ENCODE data around the gene PALLD. TPM values are rescaled to one million over a fixed set of nuclear protein-coding genes. Genes with fewer than 3 reads are reported as not detected.
"Not testable (repeated sequence)": the region's sequence is repeated elsewhere in the genome, so short reads cannot be mapped to it uniquely, and the experiment has no call there.

The PALLD gene
- total RNA-seq, 1 donor from 2014 or later = 15.3 TPM

DNA sequence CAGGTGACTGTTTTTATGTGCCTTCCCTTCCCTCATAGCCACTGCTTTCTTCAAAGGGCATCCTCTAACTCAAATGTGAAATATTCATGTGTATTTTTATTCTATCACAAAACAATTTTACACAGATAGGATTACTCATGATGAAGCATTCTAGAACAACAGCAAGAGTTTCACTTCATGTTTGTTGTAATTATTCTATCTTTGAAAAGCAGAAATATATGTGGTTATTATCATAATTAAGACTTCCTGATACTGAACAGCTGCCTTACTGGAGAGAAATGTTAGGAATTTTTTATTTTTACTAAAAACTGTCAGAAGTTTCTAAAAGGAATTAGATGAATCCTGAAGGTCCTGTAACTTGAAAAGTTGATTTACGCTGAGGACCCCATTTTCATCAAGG is 229.1 kb downstream of the PALLD start:
- DNase-seq (ENCODE audit: low read depth in 2 of 2) = no peak

DNA sequence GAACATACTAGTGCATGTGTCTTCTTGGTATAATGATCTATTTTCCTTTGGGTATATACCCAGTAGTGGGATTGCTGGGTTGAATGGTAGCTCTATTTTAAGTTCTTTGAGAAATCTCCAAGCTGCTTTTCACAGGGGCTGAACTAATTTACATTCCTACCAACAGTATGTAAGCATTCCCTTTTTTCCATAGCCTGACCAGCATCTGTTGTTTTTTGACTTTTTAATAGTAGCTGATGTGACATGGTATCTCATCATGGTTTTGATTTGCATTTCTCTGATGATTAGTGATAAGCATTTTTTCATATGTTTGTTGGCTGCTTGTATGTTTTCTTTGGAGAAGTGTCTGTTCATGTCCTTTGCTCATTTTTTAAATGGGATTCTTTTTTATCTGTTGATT is 230.3 kb downstream of the PALLD start:
- not testable (repeated sequence) for DNase-seq (ENCODE audit: low read depth in 2 of 2)

DNA sequence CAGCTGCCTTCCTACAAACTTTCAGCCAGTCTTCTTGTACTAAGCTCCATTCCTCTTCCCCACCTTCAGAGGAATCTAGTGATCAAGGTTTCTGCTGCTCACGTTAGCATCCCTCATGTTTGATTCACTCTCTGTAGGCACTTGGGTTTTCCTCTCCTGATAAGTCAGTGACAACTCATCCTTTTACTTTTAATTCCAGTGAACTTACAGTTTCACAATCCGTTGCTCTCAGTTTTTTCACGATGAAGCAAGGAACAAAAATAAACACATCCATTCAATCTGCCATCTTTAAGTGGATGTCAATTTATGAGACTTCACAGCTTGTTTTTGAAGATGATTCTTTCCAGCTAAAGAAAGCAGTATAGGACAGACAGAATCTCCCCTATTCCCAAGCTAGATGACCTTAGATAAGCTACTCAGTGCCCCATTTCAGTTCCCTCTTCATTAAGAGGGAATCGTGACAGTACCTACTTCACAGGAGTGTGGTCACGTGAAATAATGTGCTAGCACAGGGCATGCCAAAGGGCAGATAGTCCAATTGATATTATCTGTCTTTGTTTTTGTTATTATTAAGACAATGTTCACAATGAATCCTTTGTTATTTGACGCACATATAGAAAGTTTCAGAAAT is 234.3 kb downstream of the PALLD start:
- no peak for DNase-seq (ENCODE audit: low read depth in 2 of 2)

DNA sequence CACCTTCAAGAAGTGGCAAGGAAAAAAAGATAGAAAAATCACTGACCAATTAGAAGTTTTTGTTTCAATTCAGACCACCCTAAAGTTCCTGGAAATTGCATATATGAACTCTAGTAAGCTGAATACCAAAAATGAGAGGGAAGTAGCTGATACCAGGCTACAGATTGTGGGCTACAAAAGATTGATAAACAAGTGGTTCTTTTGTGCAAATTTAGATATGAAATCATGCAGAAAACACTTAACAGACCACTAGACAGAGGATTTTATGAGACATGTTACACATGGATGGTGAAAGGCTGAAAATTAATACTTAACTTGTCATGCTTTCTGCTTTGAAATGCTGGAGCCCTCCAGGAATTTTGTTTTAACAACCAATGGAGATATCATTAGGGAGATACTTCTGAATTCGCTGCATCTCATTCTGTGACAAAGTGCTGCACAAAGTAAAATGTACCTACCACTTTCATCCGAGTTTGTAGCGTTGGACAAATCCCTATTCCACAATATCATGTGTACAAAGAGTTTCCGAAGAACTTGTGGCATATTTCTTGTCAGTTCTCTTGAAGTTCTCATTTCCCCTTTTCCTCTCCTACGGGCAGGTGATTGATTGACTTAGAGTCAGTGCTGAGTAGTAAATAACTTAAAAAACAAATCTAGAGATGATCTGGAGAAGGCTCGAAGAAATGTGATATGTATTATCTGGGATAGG is 235.0 kb downstream of the PALLD start:
- no peak for DNase-seq (ENCODE audit: low read depth in 2 of 2)

DNA sequence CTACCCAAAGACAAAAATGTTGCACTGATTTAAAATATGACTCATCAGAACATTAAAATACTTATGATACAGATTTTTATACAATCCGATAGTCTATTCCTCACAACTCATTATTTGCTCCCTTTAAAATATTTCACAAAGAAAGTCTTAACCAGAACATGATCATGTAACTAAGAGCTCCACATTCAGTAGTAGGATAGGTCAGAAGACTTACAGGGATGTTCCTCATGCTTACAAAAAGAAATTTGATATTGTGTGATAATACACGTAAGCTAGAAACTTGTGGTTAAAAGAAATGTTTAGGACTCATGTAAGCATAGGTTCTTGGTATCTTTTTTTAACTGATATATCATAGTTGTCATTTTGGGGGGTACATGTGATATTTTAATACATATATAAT is 235.9 kb downstream of the PALLD start:
- DNase-seq (ENCODE audit: low read depth in 2 of 2) = no peak

DNA sequence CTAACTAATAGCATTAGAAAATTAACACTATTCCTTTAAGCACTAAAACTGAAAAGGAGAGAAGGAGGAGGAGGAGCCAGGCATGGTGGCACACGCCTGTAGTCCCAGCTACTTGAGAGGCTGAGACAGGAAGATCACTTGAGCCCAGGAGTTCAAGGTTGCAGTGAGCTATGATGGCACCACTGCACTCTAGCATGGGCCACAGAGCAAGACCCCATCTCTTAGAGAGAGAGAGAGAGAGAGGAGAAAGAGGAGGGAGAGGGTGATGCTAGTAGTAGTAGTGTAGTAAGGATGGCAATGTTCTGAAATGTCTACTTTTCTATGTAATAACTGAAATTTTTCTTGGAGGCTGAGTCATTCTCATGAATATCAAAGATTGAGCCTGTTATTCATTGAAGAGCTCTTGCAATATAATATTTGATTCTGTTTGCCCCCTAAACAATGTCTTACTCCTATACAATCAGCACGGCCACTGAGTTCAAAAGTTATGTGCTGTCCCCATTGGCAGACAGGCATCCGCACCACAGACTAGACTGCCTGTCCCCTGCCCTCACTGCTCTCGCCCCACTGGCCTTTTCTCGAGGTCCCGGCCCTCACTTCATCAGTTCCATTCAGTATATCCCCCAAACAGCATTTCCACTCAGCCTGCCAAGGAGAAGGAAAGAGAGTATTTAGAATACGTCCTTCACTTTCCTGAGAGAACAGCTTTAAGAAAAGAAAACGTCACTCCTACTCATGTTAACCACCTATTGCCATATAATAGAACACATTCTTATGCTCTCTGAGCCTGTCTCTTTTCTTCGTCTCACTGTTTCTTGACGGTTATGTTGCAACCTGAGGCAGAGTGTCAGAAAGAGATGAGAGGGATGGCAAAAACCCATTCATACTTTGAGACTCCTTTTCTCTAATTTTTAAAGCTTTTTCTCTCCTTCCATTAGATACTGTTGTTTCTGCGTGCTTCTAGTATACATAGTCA is 238.1 kb downstream of the PALLD start:
- DNase-seq (ENCODE audit: low read depth in 2 of 2) = no peak

DNA sequence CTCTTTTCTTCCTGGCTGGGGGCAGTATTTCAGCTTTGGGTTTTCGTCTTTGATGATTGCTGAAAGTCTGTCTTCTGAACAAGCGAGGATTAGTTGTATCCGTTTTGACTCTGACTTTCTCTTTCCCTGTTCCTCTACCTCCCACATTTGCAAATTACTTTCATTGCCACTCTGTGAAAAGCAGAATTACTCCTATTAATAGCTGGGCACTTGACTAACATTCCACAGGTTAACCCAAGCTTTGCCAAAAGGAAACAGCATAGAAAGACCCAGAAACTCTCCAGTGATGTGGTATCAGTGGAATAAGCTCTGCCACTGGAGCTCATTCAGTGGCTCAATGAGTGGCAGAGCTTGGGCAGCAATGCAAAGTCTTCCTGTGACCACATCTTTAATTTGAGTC is 238.9 kb downstream of the PALLD start:
- DNase-seq (ENCODE audit: low read depth in 2 of 2) = no peak

DNA sequence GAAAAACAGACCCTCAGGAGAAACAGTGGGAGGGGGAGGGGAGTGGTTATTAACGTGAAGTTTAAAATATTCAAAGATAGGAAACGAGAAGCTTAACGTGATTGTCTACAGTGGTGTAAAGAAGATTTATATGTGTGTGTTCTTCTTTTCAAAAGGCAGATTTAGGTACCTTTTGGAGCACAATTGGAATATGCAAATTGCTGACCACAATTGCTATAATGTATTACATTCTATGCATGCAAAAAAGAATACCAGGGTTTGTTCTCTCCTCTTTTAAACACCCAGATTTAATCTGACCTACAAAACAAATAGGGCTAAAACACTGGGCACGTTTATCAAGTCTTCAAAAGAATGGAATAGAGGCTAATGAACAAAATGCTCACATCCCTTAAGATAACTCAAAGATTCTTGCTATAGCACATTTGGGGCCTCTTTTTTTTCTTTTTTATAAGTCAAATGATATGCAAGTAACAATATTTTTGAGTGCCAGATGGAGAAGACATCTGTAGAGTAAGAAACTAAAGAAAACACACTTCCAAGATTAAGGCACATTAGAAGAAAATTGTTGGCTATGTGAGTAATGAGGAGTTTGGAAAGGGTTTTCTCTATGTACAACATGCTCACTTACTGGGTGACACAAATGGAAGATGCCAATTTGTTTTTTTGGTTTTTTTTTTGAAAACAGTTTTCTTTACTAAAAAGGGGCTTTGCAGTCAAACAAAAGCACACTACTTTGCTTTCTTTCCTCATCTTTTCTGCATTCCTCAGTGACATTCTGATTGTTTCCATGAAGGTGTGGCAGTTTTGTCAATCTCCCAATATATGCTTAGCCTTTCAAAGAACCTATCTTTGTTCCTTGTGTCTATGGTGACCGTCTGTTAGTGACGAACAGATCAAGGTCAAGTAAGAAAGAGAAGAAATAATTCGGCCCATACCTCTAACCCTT is 240.3 kb downstream of the PALLD start:
- no peak for DNase-seq (ENCODE audit: low read depth in 2 of 2)

DNA sequence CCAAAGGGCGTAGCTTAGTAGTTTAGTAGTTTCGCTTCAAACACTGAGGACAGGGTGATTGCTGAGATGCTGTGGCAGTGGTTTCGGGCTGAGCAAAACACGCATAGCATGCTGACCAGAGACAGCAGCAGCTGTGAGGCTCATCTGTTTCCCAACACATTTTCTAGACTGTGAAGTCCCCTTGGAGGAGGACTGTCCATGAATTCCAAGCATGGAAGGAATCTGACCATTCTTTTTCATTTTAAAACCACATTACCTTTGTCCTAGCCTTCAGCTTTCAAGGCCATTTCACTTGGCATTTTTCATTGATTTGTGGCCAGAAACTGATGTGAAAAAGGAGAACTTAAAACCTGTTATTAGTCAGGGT is 240.9 kb downstream of the PALLD start:
- no peak for DNase-seq (ENCODE audit: low read depth in 2 of 2)

DNA sequence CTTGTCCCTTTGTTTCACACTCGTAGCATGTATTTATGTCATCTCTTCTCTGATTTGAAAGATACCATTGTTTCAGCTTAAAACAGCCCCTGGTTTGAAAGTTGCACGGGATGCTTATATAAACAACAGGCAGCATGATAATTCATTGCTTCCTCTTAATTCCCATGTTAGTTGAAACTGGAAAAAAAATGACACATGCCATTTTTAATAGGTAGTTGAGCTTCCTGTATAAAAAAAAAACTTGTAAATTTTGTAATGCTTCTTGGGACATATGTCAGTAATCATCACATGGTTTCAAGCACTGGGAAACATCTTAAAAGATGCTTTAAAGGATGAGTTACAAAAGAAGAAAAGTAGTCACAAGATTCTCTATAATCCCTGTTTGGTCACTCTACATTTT is 243.0 kb downstream of the PALLD start:
- peak; percentile 55 to 68 for DNase-seq (ENCODE audit: low read depth in 2 of 2)

DNA sequence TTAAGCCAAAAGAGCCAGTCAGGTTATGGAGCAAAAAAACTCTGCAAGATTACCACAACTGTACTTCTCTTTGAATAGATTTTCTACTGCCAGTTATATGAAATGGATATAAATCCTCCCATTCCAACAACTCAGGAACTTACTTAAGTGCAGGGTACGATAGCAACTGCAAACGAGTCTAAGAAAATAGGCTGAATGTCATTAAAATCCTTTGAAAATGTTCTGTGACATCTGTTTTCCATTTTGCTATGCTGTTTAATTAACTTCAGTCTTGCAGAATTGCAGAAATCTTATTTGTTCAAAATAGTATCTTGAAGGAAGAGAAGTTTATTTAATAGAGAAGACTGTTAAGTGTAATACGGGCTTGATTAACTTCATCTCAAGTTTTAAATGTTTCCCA is 243.8 kb downstream of the PALLD start:
- DNase-seq (ENCODE audit: low read depth in 2 of 2) = no peak

DNA sequence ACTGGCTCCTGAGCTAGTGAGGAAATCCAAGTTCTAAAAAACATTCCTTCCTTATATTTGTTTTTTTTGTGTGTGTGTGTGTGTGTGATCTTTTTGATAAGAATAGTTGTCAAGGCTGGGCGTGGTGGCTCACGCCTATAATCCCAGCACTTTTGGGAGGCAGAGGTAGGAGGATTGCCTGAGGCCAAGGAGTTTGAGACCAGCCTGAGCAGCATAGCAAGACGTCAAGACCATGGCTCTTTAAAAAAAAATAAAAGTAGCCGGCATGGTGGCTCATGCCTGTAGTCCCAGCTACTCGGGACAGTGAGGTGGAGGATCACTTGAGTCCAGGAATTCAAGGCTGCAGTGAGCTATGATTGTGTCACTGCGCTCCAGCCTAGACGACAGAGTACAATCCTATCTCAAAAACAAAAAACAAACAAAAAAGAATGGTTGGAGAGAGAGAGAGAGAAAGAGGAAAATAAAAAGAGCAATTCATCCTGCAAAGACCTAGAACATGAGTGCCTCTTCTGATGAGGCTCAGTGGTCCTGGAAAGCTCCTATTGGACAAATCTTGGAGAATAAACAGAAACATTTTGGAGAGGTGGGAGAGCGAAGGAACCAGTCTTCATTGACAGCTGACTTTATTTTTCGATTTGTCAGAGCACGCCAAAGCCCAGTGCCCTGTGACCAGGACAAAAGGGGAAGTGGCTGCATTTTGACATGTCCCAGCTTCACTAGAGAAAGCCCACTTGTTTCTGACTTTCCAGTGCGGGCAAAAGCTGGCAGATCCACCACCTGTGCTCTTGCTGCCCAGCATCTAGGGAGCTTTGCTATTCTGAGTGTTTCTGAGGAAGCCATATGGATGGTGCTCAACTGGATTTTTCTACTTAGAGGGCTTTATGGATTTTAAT is 244.7 kb downstream of the PALLD start:
- no peak for DNase-seq (ENCODE audit: low read depth in 2 of 2)

DNA sequence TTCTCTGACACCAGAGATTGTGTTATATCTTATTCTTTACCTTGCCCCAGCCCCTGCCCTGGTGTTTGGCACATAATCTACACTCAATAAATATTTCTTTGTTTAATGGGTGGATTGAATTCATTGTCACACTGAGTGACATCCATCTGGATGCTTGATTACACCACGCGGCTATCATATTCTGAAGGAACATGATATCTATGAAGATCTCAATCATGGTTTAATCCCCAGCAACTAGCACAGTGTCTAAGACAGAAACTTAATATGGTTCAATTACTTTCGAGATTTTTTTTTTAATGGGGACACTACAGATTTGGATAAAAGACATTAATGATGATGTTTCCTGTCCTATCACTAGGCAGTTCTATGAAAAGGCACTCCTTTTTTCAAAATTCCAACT is 246.3 kb downstream of the PALLD start:
- no peak for DNase-seq (ENCODE audit: low read depth in 2 of 2)

DNA sequence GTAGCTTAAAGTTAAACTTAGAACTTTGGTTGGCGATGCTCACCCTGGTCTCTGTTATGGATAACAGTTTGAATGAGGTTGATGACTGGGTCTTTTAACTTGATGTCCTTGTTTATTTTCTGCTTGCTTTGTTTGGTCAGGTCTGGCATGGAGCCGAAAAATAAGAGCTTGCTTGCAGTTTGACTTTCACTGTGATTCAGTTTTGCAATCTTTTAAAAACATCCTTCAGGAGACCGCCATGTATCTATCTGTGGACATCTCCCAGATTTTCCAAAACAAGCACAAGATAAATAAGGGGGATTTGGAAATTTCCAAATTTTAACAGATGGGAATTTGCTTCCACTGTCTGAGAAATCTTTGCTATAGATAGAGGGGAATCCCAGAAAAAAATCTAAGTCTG is 246.7 kb downstream of the PALLD start:
- DNase-seq (ENCODE audit: low read depth in 2 of 2) = peak in 1 of 2 donors; percentile 58

DNA sequence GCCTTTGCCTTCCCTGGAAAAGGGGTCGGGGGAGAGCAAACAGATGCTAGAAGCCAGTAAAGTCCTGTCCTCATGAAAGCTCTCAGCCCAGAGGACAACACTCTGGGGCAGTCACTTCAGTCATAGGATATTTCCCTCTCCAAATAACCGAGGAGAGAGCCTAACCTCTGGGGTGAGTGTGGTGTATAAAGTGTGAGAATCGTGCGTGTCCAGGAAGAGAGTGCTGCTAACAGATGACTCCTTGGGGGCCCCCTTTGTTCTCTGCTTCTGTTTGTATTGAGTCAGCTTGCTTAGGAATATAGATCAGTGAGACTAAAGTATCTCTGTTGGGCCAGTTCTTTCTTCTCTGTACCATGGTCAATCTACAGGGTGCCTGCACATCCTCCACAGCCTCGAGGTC is 247.2 kb downstream of the PALLD start:
- DNase-seq (ENCODE audit: low read depth in 2 of 2) = peak in 1 of 2 donors; percentile 80

DNA sequence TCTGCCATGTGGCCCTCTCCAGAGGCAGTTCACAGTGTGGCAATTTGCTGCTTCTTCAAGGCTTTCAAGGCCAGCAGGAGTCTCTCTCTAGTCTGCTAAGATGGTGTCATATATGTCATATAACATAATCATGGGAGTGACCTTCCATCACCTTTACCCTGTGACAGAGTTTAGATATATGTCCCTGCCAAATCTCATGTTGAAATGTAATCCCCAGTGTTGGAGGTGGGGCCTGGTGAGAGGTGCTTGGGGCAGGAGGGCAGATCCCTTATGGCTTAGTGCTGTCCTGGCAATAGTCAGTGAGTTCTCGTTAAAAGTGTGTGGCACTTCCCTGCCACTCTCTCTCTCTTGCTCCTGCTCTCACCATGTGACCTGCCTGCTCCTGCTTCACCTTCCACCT is 252.0 kb downstream of the PALLD start:
- no peak for DNase-seq (ENCODE audit: low read depth in 2 of 2)

DNA sequence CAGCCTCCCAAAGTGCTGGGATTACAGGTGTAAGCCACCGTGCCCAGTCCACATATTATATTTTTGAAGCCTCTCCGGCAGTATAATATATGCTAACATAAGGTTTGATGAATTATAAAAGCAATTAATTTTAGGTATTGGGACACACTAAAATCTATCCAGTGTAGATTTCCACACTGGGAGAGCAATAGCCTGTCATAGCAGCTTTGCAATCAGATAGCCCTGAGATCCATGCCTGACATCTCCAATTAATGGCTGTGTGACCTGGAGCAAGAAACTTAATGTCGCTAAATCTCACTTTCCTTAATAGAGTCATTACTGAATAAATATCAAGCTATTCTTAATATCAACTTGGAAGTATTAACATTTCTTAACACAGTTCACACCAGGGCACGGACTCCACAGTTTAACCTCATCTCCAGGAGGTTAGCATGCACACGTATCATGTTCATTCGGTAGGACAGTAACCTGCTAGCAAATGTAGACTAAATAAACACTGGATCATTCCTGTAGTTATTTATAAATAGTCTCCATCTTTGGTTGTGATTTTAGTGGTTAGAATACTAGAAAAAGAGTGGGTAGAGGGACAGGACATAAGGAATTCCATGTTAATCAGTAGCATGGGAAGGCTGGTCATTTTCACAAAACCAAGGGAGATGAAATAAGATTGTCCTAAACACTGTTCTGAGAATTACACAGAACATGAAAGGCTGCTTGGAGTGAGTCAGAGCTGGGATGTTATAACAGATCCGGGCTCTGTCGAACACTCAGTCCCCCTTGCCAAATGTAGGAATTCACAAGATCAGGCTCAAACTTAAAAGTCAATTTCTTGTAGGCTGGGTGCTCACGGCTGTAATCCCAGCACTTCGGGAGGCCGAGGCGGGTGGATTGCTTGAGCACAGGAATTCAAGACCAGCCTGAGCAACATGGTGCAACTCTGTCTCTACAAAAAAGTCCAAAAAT is 254.7 kb downstream of the PALLD start:
- DNase-seq (ENCODE audit: low read depth in 2 of 2) = no peak

DNA sequence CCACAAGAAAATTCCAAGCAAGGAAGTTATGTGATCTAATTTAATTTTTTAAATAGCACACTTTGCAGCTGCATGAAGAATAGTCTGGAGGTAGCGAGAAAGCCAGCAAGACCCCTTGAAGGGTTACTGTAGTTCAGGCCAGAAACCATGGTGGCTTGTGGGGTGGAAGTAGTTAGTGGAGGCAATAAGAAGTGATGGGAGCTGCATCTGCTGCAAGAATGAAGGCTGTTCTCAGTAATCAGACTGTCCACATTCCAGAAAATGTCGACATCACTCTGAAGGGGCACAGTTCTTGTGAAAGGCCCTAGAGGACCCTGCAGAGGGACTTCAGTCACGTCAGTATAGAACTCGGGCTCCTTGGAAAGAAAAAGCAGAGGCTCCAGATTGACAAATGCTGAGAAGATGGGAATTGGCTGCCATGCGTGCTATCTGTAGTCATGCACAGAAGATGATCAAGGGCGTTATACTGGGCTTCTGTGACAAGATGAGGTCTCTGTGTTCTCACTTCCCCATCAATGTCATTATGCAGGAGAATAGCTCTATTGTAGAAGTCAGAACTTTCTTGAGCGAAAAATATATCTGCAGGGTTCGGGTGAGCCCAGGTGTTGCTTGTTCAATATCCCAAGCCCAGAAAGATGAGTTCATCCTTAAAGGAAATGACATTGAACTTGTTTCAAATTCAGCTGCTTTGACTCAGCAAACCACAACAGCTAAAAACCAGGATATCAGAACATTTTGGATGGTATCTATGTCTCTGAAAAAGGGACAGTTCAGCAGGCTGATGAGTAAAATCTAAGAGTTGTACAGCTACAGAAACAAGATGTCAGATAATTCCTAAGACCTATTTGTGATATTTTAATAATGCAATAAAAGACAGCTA is 259.0 kb downstream of the PALLD start:
- no peak for DNase-seq (ENCODE audit: low read depth in 2 of 2)
